RKO (cell line): ENCODE data around the gene CHRNB1.

ENCODE experiments used
- DNase-seq: peaks from one replicate; pipeline ENCODE4 v3.0.0-alpha.2; 2016; ENCODE audit warnings: low spot score

The CHRNB1 gene

GRCh38 chr17:7484067-7484918 is 39.4 kb downstream of the CHRNB1 start, which contains the start of gene POLR2A:
Gene POLR2A, plus strand, starts transcription at chr17:7484366.
- DNase-seq, result peak; percentile 98

GRCh38 chr17:7484919-7485377 is 40.1 kb downstream of the CHRNB1 start:
- DNase-seq, result no peak

GRCh38 chr17:7486181-7486580 is 41.3 kb downstream of the CHRNB1 start:
- peak; percentile 52 for DNase-seq

GRCh38 chr17:7490144-7490543 is 45.3 kb downstream of the CHRNB1 start:
- no peak for DNase-seq

- no peak for DNase-seq
Measured at GRCh38 chr17:7491583-7491982, 46.7 kb downstream of the CHRNB1 start.

GRCh38 chr17:7493941-7494340 is 49.1 kb downstream of the CHRNB1 start:
- DNase-seq, result no peak

GRCh38 chr17:7495906-7496434 is 51.1 kb downstream of the CHRNB1 start:
- no peak for DNase-seq

- no peak for DNase-seq
Measured at GRCh38 chr17:7496470-7497183, 51.8 kb downstream of the CHRNB1 start.

- no peak for DNase-seq
Measured at GRCh38 chr17:7497228-7497627, 52.4 kb downstream of the CHRNB1 start.

GRCh38 chr17:7497636-7498035 is 52.8 kb downstream of the CHRNB1 start:
- no peak for DNase-seq

- no peak for DNase-seq
Measured at GRCh38 chr17:7499161-7499560, 54.3 kb downstream of the CHRNB1 start.

- DNase-seq, result no peak
Measured at GRCh38 chr17:7501729-7502128, 56.9 kb downstream of the CHRNB1 start.

GRCh38 chr17:7502171-7502847 is 57.4 kb downstream of the CHRNB1 start:
- DNase-seq, result no peak

- no peak for DNase-seq
Measured at GRCh38 chr17:7502987-7503386, 58.1 kb downstream of the CHRNB1 start.

- no peak for DNase-seq
Measured at GRCh38 chr17:7503521-7503920, 58.7 kb downstream of the CHRNB1 start.
